SK-N-SH (cell line): ENCODE results near the gene CHL1. TPM values are rescaled to one million over a fixed set of nuclear protein-coding genes. Genes with fewer than 3 reads are reported as not detected.

ENCODE experiments used
- CTCF ChIA-PET: fragments of 300-600, 350-600 bp; formaldehyde crosslinking; extraction: SDS; loops from one replicate; lab custom pipeline; 2021; lab: Yijun Ruan, JAX
- POLR2A ChIA-PET: fragments of 350-600 bp; sonication (Branson Sonifier 250); formaldehyde crosslinking; extraction: SDS; loops from one replicate; lab custom pipeline; 2020; ENCODE audit warnings: antibody characterized with exemption, inconsistent platforms; lab: Yijun Ruan, JAX
- DNase-seq: peaks from one replicate; pipeline ENCODE4 v3.0.0; 2012
- H2AFZ ChIP-seq: fragments of 200-600 bp; sonication (generic); 2 replicates; pipeline ENCODE4 v1.8.1; 2016; ENCODE audit warnings: antibody characterized with exemption, mild to moderate bottlenecking, low read depth
- H3F3A ChIP-seq: fragments of 200-600 bp; sonication (generic); replicated peaks from 2 replicates; pipeline ENCODE3; 2016; ENCODE audit warnings: antibody characterized with exemption, mild to moderate bottlenecking; ENCODE audit not compliant: insufficient read depth
- H3K27ac ChIP-seq, 2 experiments: fragments of 200-500 bp in 1 of 2; fragments of 200-600 bp in 1 of 2; sonication (Bioruptor generic) in 1 of 2; sonication (generic), shearing (Covaris generic) in 1 of 2; 2 replicates each; pipeline versions ENCODE4 v1.5.1 to v1.6.1; 2014 to 2016; ENCODE audit warnings: low read depth in 2 of 2, inconsistent platforms in 1 of 2, low read length in 1 of 2, mild to moderate bottlenecking in 1 of 2, mixed read lengths in 1 of 2
- H3K27me3 ChIP-seq: fragments of 200-600 bp; sonication (generic), shearing (Covaris generic); 2 replicates; pipeline ENCODE4 v1.6.1; 2016; ENCODE audit warnings: mixed run types; ENCODE audit not compliant: insufficient read depth
- H3K36me3 ChIP-seq, 2 experiments: fragments of 200-500 bp in 1 of 2; fragments of 200-600 bp in 1 of 2; sonication (Bioruptor generic) in 1 of 2; sonication (generic) in 1 of 2; replicated peaks in 1 of 2; 2 replicates each; pipeline versions ENCODE3 to v1.5.1; 2014 to 2016; ENCODE audit warnings: low read length in 1 of 2, mild to moderate bottlenecking in 1 of 2; ENCODE audit not compliant: insufficient read depth in 2 of 2, control insufficient read depth in 1 of 2
- H3K4me1 ChIP-seq, 2 experiments: fragments of 200-500 bp in 1 of 2; fragments of 200-600 bp in 1 of 2; sonication (Bioruptor generic) in 1 of 2; sonication (generic), shearing (Covaris generic) in 1 of 2; 2 replicates each; pipeline versions ENCODE4 v1.5.1 to v1.6.1; 2014 to 2016; ENCODE audit warnings: low read depth in 1 of 2, low read length in 1 of 2, mixed run types in 1 of 2; ENCODE audit not compliant: insufficient read depth in 2 of 2, control insufficient read depth in 1 of 2
- H3K4me2 ChIP-seq: fragments of 200-600 bp; sonication (generic), shearing (Covaris generic); 2 replicates; pipeline ENCODE4 v1.6.1; 2017; ENCODE audit warnings: mixed run types
- H3K4me3 ChIP-seq, 2 experiments: fragments of 200-500 bp in 1 of 2; fragments of 200-600 bp in 1 of 2; sonication (Bioruptor generic) in 1 of 2; sonication (generic), shearing (Covaris generic) in 1 of 2; 2 replicates each; pipeline versions ENCODE4 v1.5.1 to v1.8.1; 2014 to 2016; ENCODE audit warnings: low read depth in 2 of 2, inconsistent platforms in 1 of 2, low read length in 1 of 2, mild to moderate bottlenecking in 1 of 2, mixed read lengths in 1 of 2, moderate library complexity in 1 of 2
- H3K79me2 ChIP-seq: fragments of 200-600 bp; sonication (generic); 2 replicates; pipeline ENCODE4 v1.8.1; 2017; ENCODE audit warnings: mild to moderate bottlenecking; ENCODE audit not compliant: insufficient read depth
- H3K9ac ChIP-seq: fragments of 200-600 bp; sonication (generic); 2 replicates; pipeline ENCODE4 v1.6.1; 2017; ENCODE audit warnings: mixed run types
- H3K9me2 ChIP-seq: fragments of 200-600 bp; sonication (generic); 2 replicates; pipeline ENCODE4 v1.6.1; 2017; ENCODE audit warnings: mixed run types
- H3K9me3 ChIP-seq: fragments of 200-600 bp; sonication (generic); 2 replicates; pipeline ENCODE4 v1.6.1; 2017; ENCODE audit warnings: mixed run types, mild to moderate bottlenecking, moderate library complexity
- H4K20me1 ChIP-seq: fragments of 200-600 bp; sonication (generic); 2 replicates; pipeline ENCODE4 v1.6.1; 2017; ENCODE audit warnings: mild to moderate bottlenecking, mixed run types; ENCODE audit not compliant: insufficient read depth
- EP300 ChIP-seq, 2 experiments: IDR thresholded peaks; 2 replicates each; pipeline versions ENCODE4 v1.4.0 to v1.6.1; 2012; ENCODE audit warnings: borderline replicate concordance in 1 of 2, low read depth in 1 of 2, low read length in 1 of 2
- EZH2phosphoT487 ChIP-seq: fragments of 200-600 bp; sonication (generic); IDR thresholded peaks from 2 replicates; pipeline ENCODE4 v1.6.1; 2017; ENCODE audit warnings: low read depth, mixed run types, mild to moderate bottlenecking, antibody characterized with exemption, moderate library complexity, borderline replicate concordance
- FOSL2 ChIP-seq: IDR thresholded peaks from 2 replicates; pipeline ENCODE4 v1.4.0; 2012; ENCODE audit warnings: low read depth, mild to moderate bottlenecking, moderate library complexity, borderline replicate concordance
- JUND ChIP-seq: IDR thresholded peaks from 2 replicates; pipeline ENCODE4 v1.4.0; 2012
- MAX ChIP-seq: IDR thresholded peaks from 2 replicates; pipeline ENCODE4 v1.4.0; 2012; ENCODE audit warnings: low read depth
- PBX3 ChIP-seq: IDR thresholded peaks from 2 replicates; pipeline ENCODE4; 2012
- POLR2AphosphoS5 ChIP-seq: IDR thresholded peaks from 2 replicates; pipeline ENCODE4 v1.6.1; 2012; ENCODE audit warnings: low read depth, low read length
- REST ChIP-seq: IDR thresholded peaks from 2 replicates; pipeline ENCODE4 v1.6.1; 2012; ENCODE audit warnings: mild to moderate bottlenecking, low read depth, low read length, moderate library complexity
- TAF1 ChIP-seq: IDR thresholded peaks from 2 replicates; pipeline ENCODE4 v1.6.1; 2012; ENCODE audit warnings: low read depth, mild to moderate bottlenecking, low read length, moderate library complexity, borderline replicate concordance
- WGBS: methylation state at CpG from one replicate; pipeline ENCODE4 v1.1.6; 2017; ENCODE audit warnings: low lambda C conversion rate; 5-methylcytosine and 5-hydroxymethylcytosine counted together
- polyA plus RNA-seq, 3 experiments: library from polyadenylated mRNA; depleted of rRNA; stranded (reverse); fragments of >200 nt; gene quantifications; 2 replicates each; pipeline ENCODE4 v1.2.3, GENCODE V29; 2012
- TF ChIP-seq, protein P1 (sequence below): fragments of 150-350 bp; IDR thresholded peaks from 2 replicates; pipeline ENCODE4 v1.6.1; 2017; ENCODE audit warnings: antibody characterized with exemption, low read length, low read depth, borderline replicate concordance

The CHL1 gene
- polyA plus RNA-seq, 1 of the 3 experiments (the other 2 are of a cell fraction) = not detected

GRCh38 chr3:399647-400046 lies 203.1 kb downstream of the CHL1 start:
- H3K4me2 ChIP-seq = no peak overlapping the region
- CTCF ChIA-PET = no interaction called here
- POLR2A ChIA-PET = no interaction called here
- DNase-seq = no peak
- no peaks in the 10 kb centered on the region for H3K9me3 ChIP-seq
- no peak overlapping the region for H2AFZ ChIP-seq
- no peak overlapping the region for H3K9ac ChIP-seq
- H3K9me2 ChIP-seq = no peaks in the 10 kb centered on the region
- no peaks in the 10 kb centered on the region for H4K20me1 ChIP-seq
- no peaks in the 10 kb centered on the region for H3K27me3 ChIP-seq
- no peaks in the 10 kb centered on the region for H3K79me2 ChIP-seq
- H3F3A ChIP-seq = no peaks in the 10 kb centered on the region
- H3K4me1 ChIP-seq = no peaks in the 10 kb centered on the region; a peak in 1 of 4 replicates
- H3K27ac ChIP-seq = no peak overlapping the region
- H3K36me3 ChIP-seq = no peaks in the 10 kb centered on the region
- WGBS = 67% methylated on average over 6 of the region's 6 CpGs
- no peak overlapping the region for H3K4me3 ChIP-seq
- TF ChIP-seq MAX (no peak), EP300 (IDR thresholded peaks at IDR 0.05; ENCODE audit: borderline replicate concordance in 1 of 2, low read depth in 1 of 2, low read length in 1 of 2) (no peak), EZH2phosphoT487 (no peak), TAF1 (no peak), PBX3 (no peak)
- TF ChIP-seq, protein P1, sequence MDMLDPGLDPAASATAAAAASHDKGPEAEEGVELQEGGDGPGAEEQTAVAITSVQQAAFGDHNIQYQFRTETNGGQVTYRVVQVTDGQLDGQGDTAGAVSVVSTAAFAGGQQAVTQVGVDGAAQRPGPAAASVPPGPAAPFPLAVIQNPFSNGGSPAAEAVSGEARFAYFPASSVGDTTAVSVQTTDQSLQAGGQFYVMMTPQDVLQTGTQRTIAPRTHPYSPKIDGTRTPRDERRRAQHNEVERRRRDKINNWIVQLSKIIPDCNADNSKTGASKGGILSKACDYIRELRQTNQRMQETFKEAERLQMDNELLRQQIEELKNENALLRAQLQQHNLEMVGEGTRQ = no peak

DNA sequence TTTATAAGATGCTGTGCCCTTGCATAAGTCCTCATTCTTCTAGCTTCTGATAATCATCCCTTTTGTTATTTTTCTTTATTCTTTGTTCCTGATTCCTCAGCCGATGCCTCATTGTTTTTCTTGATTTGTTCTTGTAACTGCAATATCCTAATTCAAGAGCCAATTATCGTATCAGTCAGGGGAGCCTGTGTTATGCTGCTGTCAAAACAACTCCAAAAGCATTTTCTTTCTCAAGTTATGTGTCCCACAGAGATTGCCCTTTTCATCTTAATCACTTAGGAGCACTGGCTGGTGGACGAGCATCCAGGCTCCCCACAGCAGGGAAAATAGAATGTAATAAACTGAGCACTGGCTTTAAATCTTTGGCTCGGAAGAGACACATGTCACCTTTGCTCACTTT lies 207.3 kb downstream of the CHL1 start:
- Histone ChIP-seq H3K27ac (no peak overlapping the region), H3K4me3 (no peak overlapping the region), H3K9me3 (no peaks in the 10 kb centered on the region), H4K20me1 (no peaks in the 10 kb centered on the region), H3K79me2 (no peaks in the 10 kb centered on the region), H3K27me3 (no peaks in the 10 kb centered on the region), H3K9ac (no peak overlapping the region), H3K9me2 (no peaks in the 10 kb centered on the region), H3F3A (no peaks in the 10 kb centered on the region), H2AFZ (no peak overlapping the region), H3K4me2 (no peak overlapping the region), H3K4me1 (no peaks in the 10 kb centered on the region), H3K36me3 (no peaks in the 10 kb centered on the region)
- ChIA-PET POLR2A (no interaction called here), CTCF (interaction anchor here (1.9 kb wide), 1 partner anchor 11 kb away, joined by 6 read pairs; no protein-coding TSS in a partner anchor)
- TF ChIP-seq JUND = no peak
- no peak for TF ChIP-seq FOSL2
- TF ChIP-seq REST = no peak
- no peak for TF ChIP-seq POLR2AphosphoS5
- DNase-seq = no peak
- 30% methylated on average over 4 of the region's 4 CpGs for WGBS
